Mucosa of descending colon (tissue), 3 donors: ENCODE results near the gene NKAIN1. TPM values are rescaled to one million over a fixed set of nuclear protein-coding genes. Genes with fewer than 3 reads are reported as not detected.

Experiments
- ATAC-seq: fragments of 200-7000 bp; cut with Tn5 transposase; one replicate; pipeline ENCODE4 v1.9.1; 2020; ENCODE audit warnings: mild to moderate bottlenecking, moderate library complexity
- DNase-seq, 3 donors: peaks; one replicate each; pipeline ENCODE4 v3.0.0-alpha.2; 2020
- H3K36me3 ChIP-seq: fragments of 200-600 bp; one replicate; pipeline ENCODE4 v1.8.0; 2021; ENCODE audit warnings: low read depth, mild to moderate bottlenecking
- H3K4me1 ChIP-seq: fragments of 200-600 bp; one replicate; pipeline ENCODE4 v1.8.0; 2021; ENCODE audit warnings: low read depth, mild to moderate bottlenecking
- H3K4me3 ChIP-seq: fragments of 200-600 bp; one replicate; pipeline ENCODE4 v1.8.0; 2021; ENCODE audit warnings: mild to moderate bottlenecking
- H3K9me3 ChIP-seq: fragments of 200-600 bp; one replicate; pipeline ENCODE4 v1.8.0; 2021; ENCODE audit warnings: mild to moderate bottlenecking
- CTCF ChIP-seq: fragments of 200-600 bp; IDR thresholded peaks from one replicate; pipeline ENCODE4 v1.8.0; 2022; ENCODE audit warnings: antibody characterized with exemption, mild to moderate bottlenecking
- intact Hi-C, 2 donors: fragments of 100-400 bp; cut with DNase I in 1 of 2; cut with micrococcal nuclease in 1 of 2; formaldehyde crosslinking; loops; one replicate each; pipeline versions ENCODE4 v1.11.0 to v1.11.1; 2022; cut with DNase I, micrococcal nuclease
- total RNA-seq, 3 donors: library from RNA; stranded (reverse); fragmentation: NEBNext Ultra II Directional in 2 of 3; extraction: Animal tissue kit (Norgen Biotek cat#: 25700) in 2 of 3; gene quantifications; one replicate each; pipeline versions ENCODE4 v1.2.1 to v1.2.4, GENCODE V29; 2021 to 2023
- donor health status: DM: no; HTN: no; CAD: no; lungs with moderate emphysema.
- donor health status: DM: no; HTN: no; CAD: no.
- donor health status: DM: no; HTN: yes; CAD: no.

The NKAIN1 gene
- total RNA-seq, 3 donors from 2014 or later = 0.35 TPM; not detected in 2

GRCh38 chr1:31214316-31215064, 25.2 kb downstream of the NKAIN1 start:
- Histone ChIP-seq H3K4me3 (no peak overlapping the region), H3K9me3 (no peaks in the 10 kb centered on the region), H3K36me3 (no peaks in the 10 kb centered on the region), H3K4me1 (peaks cover 8% of the 10 kb centered on the region)
- intact Hi-C loops = no loop called here
- TF ChIP-seq CTCF = no peak
- ATAC-seq (no peak), DNase-seq (no peak)

- Histone ChIP-seq H3K36me3 (no peaks in the 10 kb centered on the region), H3K4me1 (no peaks in the 10 kb centered on the region), H3K4me3 (no peak overlapping the region), H3K9me3 (no peaks in the 10 kb centered on the region)
- no peak for ATAC-seq
- no peak for TF ChIP-seq CTCF
- intact Hi-C loops = no loop called here
- DNase-seq = no peak
These were observed 31.2 kb downstream of the NKAIN1 start for GRCh38 chr1:31208361-31208945.

- intact Hi-C loops = no loop called here
- DNase-seq (no peak), ATAC-seq (no peak)
- H3K4me1 ChIP-seq = no peaks in the 10 kb centered on the region
- no peak overlapping the region for H3K4me3 ChIP-seq
- no peak for TF ChIP-seq CTCF
- no peaks in the 10 kb centered on the region for H3K36me3 ChIP-seq
- no peaks in the 10 kb centered on the region for H3K9me3 ChIP-seq
These were observed 32.1 kb downstream of the NKAIN1 start for GRCh38 chr1:31207569-31207968.

- H3K4me3 ChIP-seq = no peak overlapping the region
- no peaks in the 10 kb centered on the region for H3K4me1 ChIP-seq
- DNase-seq (no peak), ATAC-seq (no peak)
- no peaks in the 10 kb centered on the region for H3K36me3 ChIP-seq
- no peak for TF ChIP-seq CTCF
- no peaks in the 10 kb centered on the region for H3K9me3 ChIP-seq
- intact Hi-C loops = no loop called here
These were observed 32.6 kb downstream of the NKAIN1 start for GRCh38 chr1:31207046-31207445.

- intact Hi-C loops = no loop called here
- ATAC-seq (no peak), DNase-seq (no peak)
- no peak for TF ChIP-seq CTCF
- Histone ChIP-seq H3K36me3 (no peaks in the 10 kb centered on the region), H3K4me1 (no peaks in the 10 kb centered on the region), H3K4me3 (no peak overlapping the region), H3K9me3 (no peaks in the 10 kb centered on the region)
These were observed 36.5 kb downstream of the NKAIN1 start for GRCh38 chr1:31203215-31203614.
